ENCODE measurements around the gene SMOC2.

SMOC2 gene

DNA sequence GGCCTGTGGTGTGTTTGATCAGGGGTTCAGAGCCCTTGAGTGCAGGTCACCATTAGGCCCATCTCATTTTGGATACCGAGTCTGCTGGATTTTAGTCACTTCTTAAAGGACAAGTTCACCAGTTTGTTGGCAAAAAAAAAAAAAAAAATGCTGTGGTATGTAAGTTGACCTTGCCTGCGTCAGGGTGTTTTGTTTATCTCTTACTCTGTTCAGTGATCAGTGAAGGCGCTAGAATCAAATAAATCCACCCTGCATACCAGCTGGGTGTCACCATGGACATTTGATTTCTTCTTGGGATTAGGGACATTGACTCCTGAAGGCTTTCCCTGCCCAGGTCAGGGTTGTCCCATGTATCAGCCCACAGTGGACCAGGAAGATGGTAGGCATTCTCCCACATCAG is 6.7 kb downstream of the SMOC2 start:
- no peak for DNase-seq

DNA sequence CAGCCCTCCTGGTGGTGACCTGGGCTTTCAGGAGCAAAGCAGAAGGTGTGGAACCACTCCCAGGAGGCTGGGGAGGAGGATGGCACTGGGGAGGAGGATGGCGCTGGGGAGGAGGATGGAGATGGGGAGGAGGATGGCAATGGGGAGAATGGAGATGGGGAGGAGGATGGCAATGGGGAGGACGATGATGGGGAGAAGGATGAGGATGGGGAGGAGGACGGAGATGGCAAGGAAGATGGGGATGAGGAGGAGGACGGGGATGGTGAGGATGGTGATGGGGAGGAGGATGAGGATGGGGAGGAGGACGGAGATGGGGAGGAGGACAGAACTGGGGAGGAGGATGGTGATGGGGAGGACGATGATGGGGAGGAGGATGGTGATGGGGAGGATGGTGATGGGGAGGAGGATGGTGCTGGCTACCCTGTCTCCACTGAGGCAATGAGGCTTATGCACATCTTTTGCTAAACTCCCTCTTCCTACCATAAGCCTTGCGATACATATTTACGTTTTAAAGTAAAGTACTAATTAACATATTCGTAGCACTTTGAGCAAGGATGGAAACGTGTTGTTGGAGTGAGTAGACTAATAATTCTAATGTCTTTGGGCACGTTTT is 7.4 kb downstream of the SMOC2 start:
- DNase-seq: no peak

DNA sequence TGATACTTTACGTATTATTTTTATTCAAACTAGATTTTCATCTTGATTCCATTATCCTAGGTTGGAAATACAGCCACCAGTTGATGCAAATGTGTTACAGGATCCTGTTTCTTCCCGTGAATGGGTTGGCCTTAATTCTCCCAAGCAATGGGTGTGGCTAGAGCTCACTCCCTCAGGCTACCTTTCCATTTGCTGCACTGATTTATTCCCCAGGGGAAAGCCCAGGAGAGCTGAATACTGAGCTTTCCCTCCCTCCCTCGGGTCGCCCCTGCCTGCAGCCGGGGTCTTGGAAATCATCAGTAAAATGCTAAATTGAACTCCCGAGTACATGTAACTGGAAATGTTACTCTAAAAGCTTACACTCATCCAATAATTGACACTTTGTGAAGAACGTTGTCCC is 9.9 kb downstream of the SMOC2 start:
- DNase-seq: no peak

DNA sequence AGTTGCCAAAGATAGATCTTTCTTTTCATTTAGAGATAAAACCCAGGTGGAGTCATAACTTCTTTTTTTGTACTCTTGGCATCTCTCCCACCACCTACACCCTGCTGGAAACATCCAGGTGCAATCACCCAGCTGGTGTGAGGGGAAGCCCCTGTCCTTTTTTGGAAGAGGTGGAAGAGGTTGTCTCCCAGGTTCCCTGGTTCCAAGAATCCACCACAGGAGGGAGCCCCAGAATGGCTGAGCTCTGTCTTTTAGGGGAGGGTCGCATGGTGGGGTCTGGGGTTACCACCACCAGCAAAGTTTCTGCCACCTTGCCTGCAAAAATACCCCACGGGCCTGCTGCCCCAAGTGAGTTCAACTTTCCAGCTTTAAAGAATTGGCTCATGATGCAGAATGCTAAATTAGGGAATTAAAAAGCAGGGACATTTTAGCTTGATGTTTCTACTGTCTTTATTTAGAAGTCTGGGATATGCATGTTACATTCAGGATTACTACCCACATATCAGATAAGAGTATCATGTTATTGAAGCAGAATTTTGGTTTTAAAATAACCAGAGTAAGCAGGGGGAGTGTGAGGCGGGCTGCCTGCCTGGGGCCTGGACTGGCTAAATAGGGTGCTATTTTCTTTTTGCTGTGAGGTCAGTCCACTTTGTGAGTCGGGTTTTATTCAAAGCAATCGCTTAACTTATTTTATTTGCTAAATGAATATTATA is 11.0 kb downstream of the SMOC2 start:
- DNase-seq: no peak

DNA sequence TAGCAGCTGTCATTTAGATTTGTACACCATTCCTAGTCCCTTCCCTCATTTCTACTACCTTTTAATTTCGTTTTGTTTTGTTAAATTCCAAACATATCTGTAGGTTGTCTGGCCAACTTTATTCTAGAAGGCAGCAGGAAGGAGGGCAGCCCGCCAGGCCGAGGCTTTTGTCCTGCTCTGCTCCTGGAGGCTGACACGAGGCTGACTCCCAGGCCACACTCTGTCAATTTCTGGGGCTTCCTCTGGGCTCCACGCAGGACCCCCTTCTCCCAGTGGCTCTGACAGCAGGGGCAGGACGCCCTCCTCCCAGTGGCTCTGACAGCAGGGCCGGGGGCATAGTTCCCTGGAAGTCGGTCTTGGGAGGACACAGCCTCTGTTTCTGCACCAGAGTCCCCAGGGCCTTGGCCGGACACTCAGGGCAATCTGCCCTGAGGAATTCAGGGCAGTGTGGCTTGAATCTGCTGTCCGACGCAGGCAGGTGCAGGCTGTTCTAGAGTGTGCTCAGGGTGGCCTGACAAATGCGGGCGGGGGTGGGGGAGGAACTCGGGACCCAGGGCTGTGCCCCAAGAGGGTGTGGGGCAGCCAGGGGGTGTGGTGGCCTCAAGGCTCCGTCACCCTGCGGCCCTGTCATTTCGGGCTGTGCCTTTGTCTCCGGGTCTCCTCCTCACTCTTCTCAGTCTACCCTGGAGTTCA is 11.8 kb downstream of the SMOC2 start:
- no peak for DNase-seq

DNA sequence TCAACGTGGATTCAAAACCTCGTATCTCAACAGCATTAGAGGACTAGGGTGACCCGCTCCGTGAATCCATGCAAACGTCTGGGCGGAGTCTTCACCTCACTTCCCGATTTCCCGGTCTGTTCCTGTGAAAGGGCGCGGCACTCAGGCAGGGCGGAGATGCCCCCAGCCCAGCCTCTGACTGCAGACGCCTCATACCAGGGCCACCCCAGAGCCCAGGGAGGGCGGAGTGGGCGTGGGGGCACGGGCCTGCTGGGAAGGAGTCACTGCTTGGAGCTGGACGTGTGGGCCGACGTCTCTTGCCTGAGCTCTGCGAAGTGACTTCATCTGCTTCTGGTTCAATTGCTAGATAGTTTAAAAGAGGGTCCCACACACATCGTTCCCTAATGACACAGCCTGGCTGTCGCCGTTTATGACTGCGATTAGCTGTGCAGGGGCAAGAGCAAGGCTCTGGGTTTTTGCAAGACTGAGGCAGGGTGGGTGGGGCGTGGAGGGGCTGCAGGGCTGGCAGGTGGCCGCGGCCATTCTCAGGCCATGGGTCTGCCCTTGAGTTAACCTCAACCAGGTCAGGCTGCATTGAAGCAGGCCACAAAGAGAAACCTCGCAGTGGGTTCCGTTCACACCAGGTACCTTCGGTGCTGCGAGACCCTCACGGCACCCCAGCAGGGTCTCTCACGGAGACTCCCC is 15.0 kb downstream of the SMOC2 start:
- no peak for DNase-seq

DNA sequence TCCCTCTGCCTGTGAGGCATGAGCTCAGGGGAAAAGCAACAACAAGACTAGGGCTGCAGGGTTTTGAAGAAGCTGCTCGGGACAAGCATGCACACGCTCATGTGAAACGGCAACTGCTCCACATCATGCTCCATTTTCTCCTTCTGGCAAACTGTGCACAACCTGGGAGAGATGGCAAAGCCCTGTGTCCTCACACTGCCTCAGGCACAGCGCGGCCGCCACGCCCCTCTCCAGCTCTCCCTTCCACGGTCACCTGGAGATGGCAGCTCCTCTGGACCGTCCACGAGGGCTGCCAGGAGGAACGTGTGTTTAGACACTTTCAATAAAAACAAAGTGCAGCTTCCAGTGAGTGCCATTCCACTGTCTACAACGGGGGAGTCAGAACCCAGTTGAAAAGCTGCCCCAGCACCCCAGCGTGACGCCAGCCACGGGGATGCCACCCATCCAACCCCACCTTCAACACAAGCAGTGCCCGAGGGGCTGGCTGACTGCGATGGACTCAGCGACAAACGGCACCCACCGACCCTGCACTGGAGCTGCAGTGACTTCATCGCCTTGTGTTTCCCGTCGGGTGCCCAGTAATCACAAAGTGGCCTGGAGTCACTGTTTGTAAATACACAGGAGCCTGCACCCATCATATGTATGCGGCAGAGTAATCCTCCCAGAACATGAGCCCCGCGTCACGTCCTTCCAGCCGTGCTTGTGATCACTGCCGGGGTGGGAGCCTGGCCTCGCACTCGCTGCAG is 16.1 kb downstream of the SMOC2 start:
- no peak for DNase-seq

DNA sequence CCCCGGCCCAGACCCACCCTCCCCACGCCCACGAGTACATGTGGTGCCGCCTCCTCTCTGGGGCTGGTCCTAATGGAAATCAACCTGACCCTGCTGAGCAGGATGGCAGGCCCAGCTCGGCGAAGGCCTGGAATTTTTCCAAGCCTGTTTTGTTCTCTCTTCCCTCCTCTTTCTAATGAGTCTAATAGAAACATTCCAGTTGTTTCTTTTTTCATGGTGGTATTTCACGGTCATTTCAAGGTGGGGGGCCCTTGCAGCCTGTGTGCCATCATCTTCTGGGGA is 16.6 kb downstream of the SMOC2 start:
- DNase-seq: no peak

DNA sequence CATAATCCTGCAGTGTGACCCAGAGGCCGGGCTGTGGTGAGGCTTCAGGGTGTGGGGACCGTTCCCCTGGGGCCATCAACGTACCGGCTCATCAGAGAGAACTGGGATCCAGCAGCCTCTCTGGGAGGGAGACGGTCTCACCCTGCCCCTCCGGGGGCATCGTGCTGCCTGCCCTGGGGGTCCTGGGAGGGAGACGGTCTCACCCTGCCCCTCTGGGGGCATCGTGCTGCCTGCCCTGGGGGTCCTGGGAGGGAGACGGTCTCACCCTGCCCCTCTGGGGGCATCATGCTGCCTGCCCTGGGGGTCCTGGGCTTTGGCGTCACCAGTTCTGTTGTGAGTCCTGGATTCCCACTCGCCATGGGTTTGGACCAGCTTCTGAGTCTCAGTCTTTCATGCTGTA is 17.1 kb downstream of the SMOC2 start:
- DNase-seq: no peak

DNA sequence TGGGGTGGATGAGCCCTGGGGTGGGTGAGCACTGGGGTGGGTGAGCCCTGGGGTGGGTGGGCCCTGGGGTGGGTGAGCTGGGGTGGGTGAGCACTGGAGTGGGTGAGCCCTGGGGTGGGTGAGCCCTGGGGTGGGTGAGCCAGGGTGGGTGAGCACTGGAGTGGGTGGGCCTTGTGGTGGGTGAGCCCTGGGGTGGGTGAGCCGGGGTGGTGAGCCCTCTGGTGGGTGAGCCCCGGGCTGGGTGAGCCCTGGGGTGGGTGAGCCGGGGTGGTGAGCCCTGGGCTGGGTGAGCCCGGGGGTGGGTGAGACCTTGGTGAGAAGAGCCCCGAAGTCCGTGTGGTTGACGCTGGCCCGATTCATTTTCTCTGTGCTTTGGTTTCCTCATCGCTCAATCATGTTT is 18.6 kb downstream of the SMOC2 start:
- no peak for DNase-seq

DNA sequence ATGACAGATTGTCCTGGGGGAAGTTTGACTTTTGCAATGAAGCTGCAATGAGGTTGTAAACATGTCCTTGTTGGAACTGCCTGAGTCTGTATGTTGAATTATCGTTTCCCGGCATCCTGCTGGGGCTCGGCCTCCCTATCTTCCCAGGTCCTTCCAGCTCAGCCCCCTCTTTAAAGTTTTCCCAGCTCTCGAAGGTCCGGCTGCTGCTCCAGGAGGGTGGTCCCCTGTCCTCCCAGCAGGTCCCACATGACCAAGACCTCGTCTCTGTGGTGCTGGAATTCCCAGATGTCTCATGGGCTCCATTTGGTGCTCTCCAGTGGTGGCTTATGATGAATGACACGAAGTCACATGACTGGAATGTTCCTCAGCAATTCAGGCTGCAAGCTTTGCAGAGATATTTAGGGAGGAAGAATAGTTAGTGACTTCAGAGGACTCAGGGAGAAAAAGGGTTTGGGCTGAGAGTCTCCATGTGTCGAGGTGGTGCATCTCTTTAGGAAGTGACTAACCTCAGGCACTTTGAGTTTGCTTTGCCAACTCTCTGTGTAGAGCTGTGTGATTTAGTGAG is 21.4 kb downstream of the SMOC2 start:
- no peak for DNase-seq

DNA sequence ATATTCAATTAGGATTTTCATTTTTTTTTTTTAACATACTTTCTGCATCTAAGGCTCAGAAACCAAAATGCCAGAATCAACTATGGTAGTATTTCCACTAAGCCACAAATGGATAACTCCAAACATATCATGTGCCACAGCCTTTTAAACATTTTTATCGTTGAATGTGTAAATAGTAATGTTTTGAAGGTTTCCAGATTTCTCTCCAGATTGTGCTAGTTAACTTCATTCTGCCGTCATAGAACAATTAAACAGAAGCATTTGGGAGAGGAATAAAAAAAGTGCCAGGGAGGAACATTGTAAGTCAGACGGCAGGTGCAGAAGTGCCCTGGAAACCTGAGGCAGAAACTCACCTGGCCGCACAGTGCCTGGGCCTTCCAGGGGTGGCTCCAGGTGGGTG is 23.6 kb downstream of the SMOC2 start:
- no peak for DNase-seq

DNA sequence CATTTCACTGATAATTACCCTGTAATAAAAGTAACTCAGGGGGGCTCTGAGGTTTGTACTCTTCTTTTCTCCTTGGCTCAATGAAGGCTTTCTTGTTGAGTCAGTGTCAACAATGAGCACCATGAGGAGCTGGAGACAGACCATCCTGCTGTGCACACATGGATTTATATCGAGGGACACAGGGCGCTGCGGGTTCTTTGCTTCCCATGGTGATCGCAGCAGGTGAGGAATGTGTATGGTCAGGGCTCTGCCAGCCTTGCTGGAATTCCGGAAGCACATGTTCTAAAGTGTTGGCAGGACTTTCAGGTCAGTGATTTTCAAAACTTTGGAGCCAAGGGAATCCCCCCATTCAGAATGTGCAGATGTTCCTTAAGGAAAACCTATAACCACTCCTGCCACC is 27.1 kb downstream of the SMOC2 start:
- DNase-seq: no peak

DNA sequence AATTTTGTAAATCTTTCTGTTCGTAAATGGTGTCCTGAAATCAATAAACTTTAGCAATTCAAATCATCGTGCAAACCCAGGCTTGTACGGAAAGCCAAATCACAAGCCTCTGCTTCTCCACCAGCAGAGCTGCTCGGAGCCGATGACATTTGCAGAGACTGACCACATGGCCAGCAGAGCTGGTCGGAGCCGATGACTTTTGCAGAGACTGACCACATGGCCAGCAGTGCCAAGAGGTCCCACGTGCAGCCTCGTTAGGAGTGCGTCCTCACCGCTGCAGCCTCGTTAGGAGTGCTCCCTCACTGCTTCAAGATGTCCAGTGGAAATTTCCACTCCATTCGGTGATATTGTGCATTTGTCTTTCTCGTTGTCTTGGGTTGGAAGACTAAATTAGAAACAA is 28.5 kb downstream of the SMOC2 start:
- no peak for DNase-seq

DNA sequence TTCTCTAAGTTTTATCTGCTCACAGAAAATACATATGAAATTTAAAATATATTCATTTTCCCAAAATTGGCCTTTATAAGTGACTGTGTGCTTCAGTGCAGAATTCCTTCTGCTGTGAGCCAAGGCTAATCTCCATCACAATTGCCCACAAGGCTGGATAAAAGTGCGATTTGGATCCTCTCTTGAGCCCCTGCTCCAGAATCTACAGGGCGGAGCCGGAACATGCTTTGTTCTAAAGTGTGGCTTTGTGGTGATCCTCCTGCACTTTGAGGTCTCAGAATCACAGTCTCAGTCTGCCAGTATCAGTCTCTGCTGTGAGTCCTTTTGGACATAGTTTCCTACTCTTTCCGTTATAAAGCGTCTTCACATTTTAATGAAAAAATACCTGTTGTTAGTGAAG is 28.9 kb downstream of the SMOC2 start:
- no peak for DNase-seq

DNA sequence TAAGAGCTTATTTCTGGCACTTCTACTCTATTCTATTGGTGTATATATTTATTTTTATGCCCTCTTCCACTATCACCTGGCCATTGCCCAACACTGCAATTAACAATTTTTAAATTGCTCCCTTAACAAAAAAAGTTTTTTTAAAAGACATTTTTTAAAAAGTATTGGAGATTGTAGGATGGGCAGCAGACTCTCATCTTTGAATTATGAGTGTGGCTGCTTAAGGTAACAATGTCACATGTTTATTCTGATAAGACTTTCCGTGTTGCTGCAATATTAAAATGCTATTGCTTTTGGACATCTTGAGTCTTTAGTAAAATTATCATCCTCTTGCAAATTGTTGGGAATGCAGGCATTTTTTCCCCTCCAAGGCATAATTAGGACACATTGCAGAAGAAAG is 31.4 kb downstream of the SMOC2 start:
- no peak for DNase-seq

DNA sequence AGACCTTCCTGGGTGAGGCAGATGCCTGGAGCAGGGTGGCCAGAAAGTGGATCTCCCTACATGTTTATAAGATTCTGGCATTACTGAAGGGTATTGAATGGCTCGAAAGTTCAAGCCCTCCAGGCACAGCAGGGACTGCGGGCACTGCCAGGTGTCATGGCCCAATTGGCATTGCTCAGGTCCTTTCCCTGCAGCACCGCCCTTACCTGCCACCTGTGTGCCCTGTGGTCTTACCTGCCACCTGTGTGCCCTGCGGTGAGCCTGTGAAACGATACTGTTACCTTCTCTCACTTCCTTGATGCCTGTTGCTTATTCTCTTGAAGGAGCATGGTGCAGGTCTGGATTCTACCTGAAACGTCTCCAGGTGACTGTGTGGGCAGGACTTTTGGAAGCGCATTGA is 32.2 kb downstream of the SMOC2 start:
- DNase-seq: no peak

DNA sequence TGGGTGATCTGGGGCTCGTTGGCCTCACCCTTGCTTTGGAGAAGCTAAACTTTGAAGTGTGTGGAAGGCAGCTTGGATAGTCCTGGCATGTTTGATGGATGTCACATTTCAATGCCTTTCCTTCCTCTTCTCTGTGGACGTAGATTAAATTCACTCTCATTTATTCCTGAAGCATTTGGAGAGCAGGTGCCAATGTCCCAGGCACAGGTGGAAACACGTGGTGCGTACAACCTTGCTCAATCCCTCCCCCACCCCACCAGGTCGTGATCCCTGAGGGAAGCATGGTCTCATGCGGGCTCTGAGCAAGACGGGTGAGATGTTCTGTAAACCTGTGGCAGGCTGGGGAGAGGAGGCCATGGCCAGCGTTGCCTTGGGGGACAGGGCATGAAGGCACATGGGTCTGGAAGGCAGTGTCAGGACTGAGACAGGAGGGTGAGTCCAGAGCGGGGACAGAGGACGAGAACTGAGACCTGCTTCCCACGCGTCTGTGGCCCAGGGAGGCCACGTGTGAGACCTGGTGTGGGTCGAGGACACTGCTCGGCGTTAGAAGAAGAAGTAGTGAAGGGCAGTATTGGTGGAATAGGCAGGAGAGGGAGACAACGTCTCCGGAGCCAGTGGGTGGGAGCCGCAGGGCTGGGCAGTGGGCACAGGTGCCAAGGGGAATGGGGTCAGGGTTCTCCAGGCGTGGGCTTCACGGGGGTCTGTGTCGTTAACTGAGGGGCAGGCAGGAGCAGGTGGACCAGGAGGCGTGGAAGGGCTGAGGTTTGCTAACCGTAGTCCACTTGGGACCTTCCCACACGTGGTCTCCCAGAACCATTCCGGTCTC is 34.4 kb downstream of the SMOC2 start:
- DNase-seq: no peak

DNA sequence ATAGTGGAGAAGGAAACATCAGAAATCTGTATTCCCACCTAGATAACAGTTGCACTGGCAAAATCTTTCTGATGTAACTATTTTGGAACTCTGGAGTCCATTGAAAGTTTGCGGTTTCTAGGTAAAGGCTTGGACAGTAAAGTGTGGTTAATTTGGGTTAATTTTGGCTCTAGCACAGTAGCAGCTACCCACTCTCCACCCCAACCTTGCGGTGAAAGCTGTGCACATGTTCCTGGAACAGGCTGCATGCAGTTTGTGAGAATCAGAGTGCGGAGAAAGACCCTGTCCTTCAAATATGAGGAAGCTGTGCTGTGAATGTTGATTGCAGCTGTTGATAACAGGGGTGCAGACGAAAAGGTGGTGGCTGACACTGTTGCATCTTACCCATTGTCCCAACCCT is 38.4 kb downstream of the SMOC2 start:
- no peak for DNase-seq

DNA sequence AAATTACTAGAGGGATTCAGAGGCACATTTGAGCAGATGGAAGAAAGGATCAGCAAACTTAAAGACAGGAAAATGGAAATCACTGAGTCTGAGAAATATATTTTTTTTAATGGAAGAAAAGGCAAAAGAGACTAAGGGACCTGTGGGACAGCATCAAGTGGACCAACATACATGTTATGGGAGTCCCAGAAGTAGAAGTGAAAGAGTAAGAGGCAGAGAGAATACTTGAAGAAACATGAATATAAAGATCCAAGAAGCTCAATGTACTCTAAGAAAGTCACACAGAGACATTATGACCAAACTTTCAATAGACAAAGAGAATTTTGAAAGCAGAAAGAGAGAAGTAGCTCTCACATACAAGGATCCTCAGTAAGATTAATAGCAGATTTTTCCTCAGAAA is 39.5 kb downstream of the SMOC2 start:
- DNase-seq: no peak

DNA sequence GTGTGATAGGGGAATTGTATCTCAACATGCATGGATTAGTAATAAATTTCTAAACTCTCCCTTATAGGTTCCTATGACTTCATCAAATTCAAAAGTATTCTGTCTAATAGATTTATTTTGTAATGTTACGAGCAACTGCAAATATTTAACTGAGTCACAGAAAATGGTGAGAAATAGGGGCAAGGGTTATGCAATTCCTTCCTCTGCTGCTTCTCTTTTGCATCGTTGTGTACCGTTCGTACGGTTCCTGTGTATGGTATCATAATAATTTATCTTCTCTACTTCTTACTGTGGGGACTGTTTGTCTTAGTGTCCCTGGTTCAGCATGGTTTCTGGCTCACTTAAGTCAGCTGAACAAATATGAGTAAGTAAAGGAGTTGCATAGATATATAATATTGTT is 44.8 kb downstream of the SMOC2 start:
- no peak for DNase-seq

DNA sequence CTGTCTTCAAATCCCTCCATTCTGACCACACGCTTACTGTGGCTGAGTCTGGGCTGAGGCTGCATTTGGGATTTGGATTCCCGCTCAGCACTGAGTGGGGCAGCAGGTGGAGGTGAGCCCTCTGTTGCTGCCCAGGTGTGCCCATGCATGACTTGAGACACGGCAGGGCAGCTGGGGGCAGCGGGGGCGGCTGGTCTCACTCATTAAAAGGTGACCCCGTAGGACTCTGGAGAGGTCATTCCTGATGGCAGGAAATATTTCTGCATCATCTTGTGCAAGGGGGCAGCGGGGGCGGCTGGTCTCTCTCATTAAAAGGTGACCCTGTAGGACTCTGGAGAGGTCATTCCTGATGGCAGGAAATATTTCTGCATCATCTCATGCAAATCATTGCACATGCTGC is 49.8 kb downstream of the SMOC2 start:
- DNase-seq: no peak

All from fibroblast of skin of right biceps (primary cell).